ENCODE data around the gene ANKRD34B. TPM values are rescaled to one million over a fixed set of nuclear protein-coding genes. Genes with fewer than 3 reads are reported as not detected.
A peak's percentile ranks its signal among the peaks of the same experiment; 100 is the strongest.

Gene ANKRD34B
- total RNA-seq, 1 experiment from 2014 or later, result 1.6 TPM

DNA sequence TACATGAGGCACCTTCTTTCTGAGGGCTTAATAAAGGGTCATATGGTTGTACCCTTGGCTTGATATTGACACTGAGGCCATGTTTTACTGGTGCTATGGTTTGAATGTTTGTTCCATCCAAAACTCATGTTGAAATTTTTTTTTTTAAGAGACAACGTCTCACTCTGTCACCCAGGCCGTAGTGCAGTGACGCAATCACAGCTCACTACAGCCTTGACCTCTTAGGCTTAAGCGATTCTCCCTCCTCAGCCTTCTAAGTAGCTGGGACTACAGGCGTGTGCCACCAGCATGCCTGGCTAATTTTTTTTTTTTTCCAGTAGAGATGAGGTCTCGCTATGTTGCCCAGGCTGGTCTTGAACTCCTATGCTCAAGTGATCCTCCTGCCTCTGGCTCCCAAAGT is 61.2 kb downstream of the ANKRD34B start:
- no peaks in the 10 kb centered on the region for H3K9me3 Mint-ChIP-seq
- no peak for ATAC-seq
- H3K36me3 Mint-ChIP-seq, result no peaks in the 10 kb centered on the region
- no peak overlapping the region for H3K27ac Mint-ChIP-seq
- ChIA-PET CTCF (interaction anchor here (1.9 kb wide), 1 partner anchor 27 kb away, joined by 5 read pairs; no protein-coding TSS in a partner anchor), POLR2A (no interaction called here)
- H3K4me1 Mint-ChIP-seq, result 0 out of 2 replicates have a peak, but pooled peaks cover 5% of the 10 kb centered on the region
- TF ChIP-seq CREB1 (CRISPR knock-in tag; IDR thresholded peaks at IDR 0.05), result no peak
- H3K27me3 Mint-ChIP-seq (ENCODE audit: low read depth), result no peaks in the 10 kb centered on the region
- no peak overlapping the region for H3K4me3 Mint-ChIP-seq
- DNase-seq (ENCODE audit: low spot score), result no peak

DNA sequence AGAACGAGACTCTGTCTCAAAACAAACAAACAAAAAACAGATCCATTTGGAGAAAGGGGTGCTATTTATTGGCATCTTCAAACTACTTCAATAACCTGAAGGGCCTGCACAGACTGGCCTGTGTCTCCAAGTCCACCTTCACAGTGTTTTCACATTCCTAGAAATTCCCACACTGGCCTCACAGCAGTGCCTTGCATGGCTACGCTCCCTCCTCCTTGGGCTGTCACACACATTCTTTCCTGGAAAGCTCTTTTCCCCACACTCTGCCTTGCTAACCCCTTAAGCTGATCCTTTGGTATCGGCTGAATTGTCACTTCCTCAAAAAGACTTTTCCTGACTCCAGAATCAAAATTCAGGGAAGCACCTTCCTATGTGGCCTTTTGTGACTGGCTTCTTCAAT is 62.4 kb downstream of the ANKRD34B start:
- H3K4me3 Mint-ChIP-seq, result no peak overlapping the region
- ATAC-seq (peak; percentile 53; the same call in 1 of the 2 replicates), DNase-seq (ENCODE audit: low spot score) (no peak)
- TF ChIP-seq ZNF232 (CRISPR knock-in tag; IDR thresholded peaks at IDR 0.05) (no peak), ZNF396 (CRISPR knock-in tag; IDR thresholded peaks at IDR 0.05; ENCODE audit: borderline replicate concordance) (no peak), RORB (CRISPR knock-in tag; IDR thresholded peaks at IDR 0.05) (no peak), ATF1 (CRISPR knock-in tag; IDR thresholded peaks at IDR 0.05) (no peak), EMX1 (CRISPR knock-in tag; IDR thresholded peaks at IDR 0.05) (no peak), MYBL2 (CRISPR knock-in tag; IDR thresholded peaks at IDR 0.05) (no peak), USF2 (CRISPR knock-in tag; IDR thresholded peaks at IDR 0.05) (no peak)
- TF ChIP-seq, protein P1, sequence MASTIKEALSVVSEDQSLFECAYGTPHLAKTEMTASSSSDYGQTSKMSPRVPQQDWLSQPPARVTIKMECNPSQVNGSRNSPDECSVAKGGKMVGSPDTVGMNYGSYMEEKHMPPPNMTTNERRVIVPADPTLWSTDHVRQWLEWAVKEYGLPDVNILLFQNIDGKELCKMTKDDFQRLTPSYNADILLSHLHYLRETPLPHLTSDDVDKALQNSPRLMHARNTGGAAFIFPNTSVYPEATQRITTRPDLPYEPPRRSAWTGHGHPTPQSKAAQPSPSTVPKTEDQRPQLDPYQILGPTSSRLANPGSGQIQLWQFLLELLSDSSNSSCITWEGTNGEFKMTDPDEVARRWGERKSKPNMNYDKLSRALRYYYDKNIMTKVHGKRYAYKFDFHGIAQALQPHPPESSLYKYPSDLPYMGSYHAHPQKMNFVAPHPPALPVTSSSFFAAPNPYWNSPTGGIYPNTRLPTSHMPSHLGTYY (CRISPR knock-in tag; IDR thresholded peaks at IDR 0.05), result no peak
- H3K4me1 Mint-ChIP-seq, result 0 out of 2 replicates have a peak, but pooled peaks cover 5% of the 10 kb centered on the region
- H3K27me3 Mint-ChIP-seq (ENCODE audit: low read depth), result no peaks in the 10 kb centered on the region
- no peak overlapping the region for H3K27ac Mint-ChIP-seq
- no peaks in the 10 kb centered on the region for H3K36me3 Mint-ChIP-seq
- no peaks in the 10 kb centered on the region for H3K9me3 Mint-ChIP-seq
- CTCF ChIA-PET, result interaction anchor here (0.9 kb wide), 1 partner anchor 161 kb away, joined by 3 read pairs; no protein-coding TSS in a partner anchor
- POLR2A ChIA-PET, result no interaction called here

Other genes starting within 250 kb of the ANKRD34B start
- 25.3 to 35.1 TPM (median 32.5 TPM) in 3 replicates for gene ZFYVE16, start 162.2 kb downstream of the ANKRD34B start, total RNA-seq (2021)
- 0.48 to 0.94 TPM (median 0.62 TPM) in 3 replicates for gene FAM151B, start 82.2 kb downstream of the ANKRD34B start, total RNA-seq (2021)
- 14.6 to 17.6 TPM (median 16.7 TPM) in 3 replicates for gene MSH3, start 84.4 kb upstream of the ANKRD34B start, total RNA-seq (2021)
- gene DHFR, start 84.7 kb upstream of the ANKRD34B start, total RNA-seq (2021), result 64.0 to 68.0 TPM (median 64.4 TPM) in 3 replicates

All from WTC11 (cell line).